ENCODE results near the gene TMEM271.

DNA sequence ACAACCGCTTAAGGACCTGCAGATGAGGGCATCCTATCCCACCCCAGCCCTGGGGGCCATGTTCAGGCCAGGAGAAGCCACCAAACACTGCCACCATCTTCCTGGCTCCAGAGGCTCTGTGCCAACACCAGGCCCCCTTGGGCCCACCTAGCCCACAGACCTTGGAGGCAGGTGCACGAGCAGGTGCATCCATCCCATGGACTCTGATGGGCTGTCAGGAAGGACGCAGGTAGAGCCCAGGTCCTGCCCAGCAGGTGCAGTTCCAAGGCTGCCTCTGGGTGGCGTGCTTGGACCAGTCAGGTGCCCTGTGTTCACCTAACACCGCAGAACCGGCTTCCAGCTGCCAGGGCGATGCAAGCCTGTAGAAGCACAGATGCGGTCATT, 26.5 kb upstream of the TMEM271 start:
- TF ChIP-seq, protein P1, sequence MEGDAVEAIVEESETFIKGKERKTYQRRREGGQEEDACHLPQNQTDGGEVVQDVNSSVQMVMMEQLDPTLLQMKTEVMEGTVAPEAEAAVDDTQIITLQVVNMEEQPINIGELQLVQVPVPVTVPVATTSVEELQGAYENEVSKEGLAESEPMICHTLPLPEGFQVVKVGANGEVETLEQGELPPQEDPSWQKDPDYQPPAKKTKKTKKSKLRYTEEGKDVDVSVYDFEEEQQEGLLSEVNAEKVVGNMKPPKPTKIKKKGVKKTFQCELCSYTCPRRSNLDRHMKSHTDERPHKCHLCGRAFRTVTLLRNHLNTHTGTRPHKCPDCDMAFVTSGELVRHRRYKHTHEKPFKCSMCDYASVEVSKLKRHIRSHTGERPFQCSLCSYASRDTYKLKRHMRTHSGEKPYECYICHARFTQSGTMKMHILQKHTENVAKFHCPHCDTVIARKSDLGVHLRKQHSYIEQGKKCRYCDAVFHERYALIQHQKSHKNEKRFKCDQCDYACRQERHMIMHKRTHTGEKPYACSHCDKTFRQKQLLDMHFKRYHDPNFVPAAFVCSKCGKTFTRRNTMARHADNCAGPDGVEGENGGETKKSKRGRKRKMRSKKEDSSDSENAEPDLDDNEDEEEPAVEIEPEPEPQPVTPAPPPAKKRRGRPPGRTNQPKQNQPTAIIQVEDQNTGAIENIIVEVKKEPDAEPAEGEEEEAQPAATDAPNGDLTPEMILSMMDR (IDR thresholded peaks at IDR 0.05; ENCODE audit: low read depth, low read length), result peak; percentile 57
- no peak for TF ChIP-seq POLR2A (IDR thresholded peaks at IDR 0.05; ENCODE audit: extremely low read depth, insufficient read length)

Data from NB4 (cell line).